Neural cell (in vitro differentiated cells): ENCODE results near the gene EML5.

ENCODE experiments used
- EP300 ChIP-seq: fragments of 450-650 bp; conservative IDR thresholded peaks from 2 replicates; pipeline ENCODE4 v1.6.1; 2014; ENCODE audit warnings: antibody characterized with exemption, mild to moderate bottlenecking, moderate library complexity; ENCODE audit not compliant: poor library complexity, severe bottlenecking
- RAD21 ChIP-seq: fragments of 450-650 bp; conservative IDR thresholded peaks from 2 replicates; pipeline ENCODE4 v1.6.1; 2014; ENCODE audit warnings: antibody characterized with exemption, mild to moderate bottlenecking, moderate library complexity
- REST ChIP-seq: IDR thresholded peaks from 2 replicates; pipeline ENCODE4 v1.6.1; 2012; ENCODE audit warnings: borderline replicate concordance
- TAF1 ChIP-seq: IDR thresholded peaks from 2 replicates; pipeline ENCODE4 v1.6.1; 2012; ENCODE audit warnings: low read depth
- TF ChIP-seq, protein P1 (sequence below): fragments of 450-650 bp; IDR thresholded peaks from 2 replicates; pipeline ENCODE4 v1.5.1; 2014; ENCODE audit warnings: antibody characterized with exemption, mild to moderate bottlenecking, moderate library complexity; ENCODE audit not compliant: poor library complexity, severe bottlenecking

DNA sequence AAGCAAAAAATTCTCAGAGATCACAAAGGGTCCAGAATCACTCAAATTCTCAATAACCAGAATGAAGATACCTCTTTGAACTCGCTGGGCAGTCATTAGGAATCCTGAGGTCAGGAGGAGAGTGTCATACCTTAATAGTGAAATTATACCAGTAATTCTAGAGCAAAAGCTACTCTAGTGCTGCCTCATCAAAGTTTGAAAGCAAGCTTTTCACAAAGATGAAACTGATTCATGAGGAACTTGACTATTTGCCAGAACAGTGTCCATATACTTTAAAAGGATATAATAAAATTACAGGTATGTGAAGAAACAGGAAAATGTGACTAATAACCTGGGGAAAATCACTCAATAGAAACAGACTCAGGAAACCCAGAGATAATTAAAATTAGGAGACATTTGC is 44.5 kb downstream of the EML5 start:
- TF ChIP-seq, protein P1, sequence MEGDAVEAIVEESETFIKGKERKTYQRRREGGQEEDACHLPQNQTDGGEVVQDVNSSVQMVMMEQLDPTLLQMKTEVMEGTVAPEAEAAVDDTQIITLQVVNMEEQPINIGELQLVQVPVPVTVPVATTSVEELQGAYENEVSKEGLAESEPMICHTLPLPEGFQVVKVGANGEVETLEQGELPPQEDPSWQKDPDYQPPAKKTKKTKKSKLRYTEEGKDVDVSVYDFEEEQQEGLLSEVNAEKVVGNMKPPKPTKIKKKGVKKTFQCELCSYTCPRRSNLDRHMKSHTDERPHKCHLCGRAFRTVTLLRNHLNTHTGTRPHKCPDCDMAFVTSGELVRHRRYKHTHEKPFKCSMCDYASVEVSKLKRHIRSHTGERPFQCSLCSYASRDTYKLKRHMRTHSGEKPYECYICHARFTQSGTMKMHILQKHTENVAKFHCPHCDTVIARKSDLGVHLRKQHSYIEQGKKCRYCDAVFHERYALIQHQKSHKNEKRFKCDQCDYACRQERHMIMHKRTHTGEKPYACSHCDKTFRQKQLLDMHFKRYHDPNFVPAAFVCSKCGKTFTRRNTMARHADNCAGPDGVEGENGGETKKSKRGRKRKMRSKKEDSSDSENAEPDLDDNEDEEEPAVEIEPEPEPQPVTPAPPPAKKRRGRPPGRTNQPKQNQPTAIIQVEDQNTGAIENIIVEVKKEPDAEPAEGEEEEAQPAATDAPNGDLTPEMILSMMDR, result no peak
- TF ChIP-seq EP300 (no peak), REST (no peak), TAF1 (no peak), RAD21 (no peak)
